H9 (cell line): ENCODE results near the gene FREM2. TPM values are rescaled to one million over a fixed set of nuclear protein-coding genes. Genes with fewer than 3 reads are reported as not detected.

Experiments used
- DNase-seq: peaks from one replicate; pipeline ENCODE4 v3.0.0-alpha.2; 2017
- H2AFZ ChIP-seq: one replicate; pipeline ENCODE4 v1.6.1; 2013; ENCODE audit warnings: mild to moderate bottlenecking, low read length, control low read depth, moderate library complexity
- H2AK5ac ChIP-seq: 2 replicates; pipeline ENCODE4 v1.6.1; 2013; ENCODE audit warnings: low read length, control low read depth, mixed read lengths; ENCODE audit not compliant: insufficient read length
- H2BK120ac ChIP-seq: one replicate; pipeline ENCODE4 v1.6.1; 2013; ENCODE audit warnings: low read depth, mild to moderate bottlenecking, low read length, control low read depth, inconsistent platforms; ENCODE audit not compliant: poor library complexity, severe bottlenecking
- H2BK12ac ChIP-seq: 2 replicates; pipeline ENCODE4 v1.6.1; 2013; ENCODE audit warnings: low read length, control low read depth, mixed read lengths, low read depth; ENCODE audit not compliant: insufficient read length
- H2BK15ac ChIP-seq: 2 replicates; pipeline ENCODE4 v1.6.1; 2013; ENCODE audit warnings: low read depth, low read length, control low read depth
- H2BK20ac ChIP-seq: one replicate; pipeline ENCODE4 v1.6.1; 2013; ENCODE audit warnings: low read depth, mild to moderate bottlenecking, low read length, control low read depth, inconsistent platforms; ENCODE audit not compliant: poor library complexity, severe bottlenecking
- H2BK5ac ChIP-seq: 2 replicates; pipeline ENCODE4 v1.6.1; 2013; ENCODE audit warnings: low read length, control low read depth, mixed read lengths; ENCODE audit not compliant: insufficient read length
- H3K14ac ChIP-seq: 2 replicates; pipeline ENCODE4 v1.6.1; 2013; ENCODE audit warnings: low read length, control low read depth; ENCODE audit not compliant: insufficient read depth
- H3K18ac ChIP-seq: 2 replicates; pipeline ENCODE4 v1.6.1; 2013; ENCODE audit warnings: low read depth, mild to moderate bottlenecking, mixed read lengths, low read length, control low read depth; ENCODE audit not compliant: insufficient read length
- H3K23ac ChIP-seq: 2 replicates; pipeline ENCODE4 v1.6.1; 2013; ENCODE audit warnings: low read length, control low read depth, mixed read lengths, low read depth; ENCODE audit not compliant: insufficient read length
- H3K23me2 ChIP-seq: 2 replicates; pipeline ENCODE4 v1.6.1; 2013; ENCODE audit warnings: low read depth, mild to moderate bottlenecking, mixed read lengths, low read length, control low read depth; ENCODE audit not compliant: insufficient read length, poor library complexity, severe bottlenecking
- H3K27ac ChIP-seq: 2 replicates; pipeline ENCODE4 v1.5.1; 2013; ENCODE audit warnings: low read length, control low read depth, mixed read lengths, low read depth; ENCODE audit not compliant: insufficient read length
- H3K27me3 ChIP-seq: 2 replicates; pipeline ENCODE4 v1.6.1; 2013; ENCODE audit warnings: low read length, control low read depth, inconsistent platforms; ENCODE audit not compliant: insufficient read depth
- H3K4ac ChIP-seq: 2 replicates; pipeline ENCODE4 v1.6.1; 2013; ENCODE audit warnings: low read depth, mild to moderate bottlenecking, control low read depth, inconsistent platforms, low read length, moderate library complexity
- H3K4me1 ChIP-seq: 2 replicates; pipeline ENCODE4 v1.6.1; 2013; ENCODE audit warnings: low read length, control low read depth, inconsistent platforms; ENCODE audit not compliant: insufficient read depth
- H3K4me2 ChIP-seq: 2 replicates; pipeline ENCODE4 v1.6.1; 2013; ENCODE audit warnings: low read length, control low read depth, mixed read lengths; ENCODE audit not compliant: insufficient read length, insufficient read depth
- H3K56ac ChIP-seq: 2 replicates; pipeline ENCODE4 v1.6.1; 2013; ENCODE audit warnings: low read depth, mild to moderate bottlenecking, mixed read lengths, low read length, control low read depth; ENCODE audit not compliant: insufficient read length
- H3K79me1 ChIP-seq: 2 replicates; pipeline ENCODE4 v1.6.1; 2013; ENCODE audit warnings: low read depth, mild to moderate bottlenecking, moderate library complexity, low read length, control low read depth, inconsistent platforms; ENCODE audit not compliant: insufficient read depth, poor library complexity, severe bottlenecking
- H3K79me2 ChIP-seq: 2 replicates; pipeline ENCODE4 v1.6.1; 2013; ENCODE audit warnings: low read length, control low read depth, inconsistent platforms; ENCODE audit not compliant: insufficient read depth
- H3K9ac ChIP-seq: 2 replicates; pipeline ENCODE4 v1.6.1; 2013; ENCODE audit warnings: low read length, control low read depth, mixed read lengths; ENCODE audit not compliant: insufficient read length; ENCODE audit errors: extremely low read depth
- H3K9me3 ChIP-seq: one replicate; pipeline ENCODE4 v1.6.1; 2013; ENCODE audit warnings: low read depth, low read length, inconsistent platforms; ENCODE audit not compliant: control insufficient read depth
- H3T11ph ChIP-seq: one replicate; pipeline ENCODE4 v1.6.1; 2013; ENCODE audit warnings: mild to moderate bottlenecking, low read length, control low read depth, inconsistent platforms
- H4K20me1 ChIP-seq: one replicate; pipeline ENCODE4 v1.6.1; 2013; ENCODE audit not compliant: control insufficient read depth, insufficient read length, insufficient read depth
- H4K5ac ChIP-seq: 2 replicates; pipeline ENCODE4 v1.6.1; 2013; ENCODE audit warnings: low read depth, mild to moderate bottlenecking, mixed read lengths, low read length, control low read depth; ENCODE audit not compliant: insufficient read length
- H4K8ac ChIP-seq: replicated peaks from 2 replicates; pipeline ENCODE4 v1.6.1; 2013; ENCODE audit warnings: low read length, control low read depth, mixed read lengths, low read depth; ENCODE audit not compliant: insufficient read length
- H4K91ac ChIP-seq: 2 replicates; pipeline ENCODE4 v1.6.1; 2013; ENCODE audit warnings: low read depth, mild to moderate bottlenecking, moderate library complexity, mixed read lengths, low read length, control low read depth; ENCODE audit not compliant: insufficient read length
- H3K27ac Mint-ChIP-seq, 3 experiments: 2 replicates in 2 of 3; 3 replicates in 1 of 3; pipeline ENCODE4 v1.8.0; 2020 to 2021; ENCODE audit warnings: mixed read lengths in 3 of 3, mild to moderate bottlenecking in 1 of 3, moderate library complexity in 1 of 3
- H3K27me3 Mint-ChIP-seq: 2 replicates; pipeline ENCODE4 v1.8.0; 2021; ENCODE audit warnings: low read depth, mild to moderate bottlenecking, moderate library complexity, mixed read lengths
- H3K36me3 Mint-ChIP-seq, 3 experiments: 2 replicates in 2 of 3; 3 replicates in 1 of 3; pipeline ENCODE4 v1.8.0; 2020 to 2021; ENCODE audit warnings: low read depth in 3 of 3, mixed read lengths in 3 of 3; ENCODE audit not compliant: insufficient read depth in 1 of 3
- H3K4me1 Mint-ChIP-seq, 2 experiments: 2 replicates each; pipeline ENCODE4 v1.8.0; 2020; ENCODE audit warnings: mixed read lengths in 2 of 2
- H3K4me3 Mint-ChIP-seq, 2 experiments: 2 replicates in 1 of 2; 3 replicates in 1 of 2; pipeline ENCODE4 v1.8.0; 2020 to 2021; ENCODE audit warnings: mild to moderate bottlenecking in 2 of 2, mixed read lengths in 2 of 2, moderate library complexity in 1 of 2
- H3K9me3 Mint-ChIP-seq, 2 experiments: 2 replicates in 1 of 2; 3 replicates in 1 of 2; pipeline ENCODE4 v1.8.0; 2020; ENCODE audit warnings: mild to moderate bottlenecking in 2 of 2, mixed read lengths in 2 of 2, moderate library complexity in 1 of 2
- WGBS: extraction: QIAGEN DNeasy Blood & Tissue Kit; methylation state at CpG from one replicate; pipeline ENCODE4 v1.1.7; 2013; ENCODE audit warnings: missing lambda C conversion rate, low lambda C conversion rate, mixed read lengths; ENCODE audit not compliant: insufficient read length; ENCODE audit errors: extremely low coverage; 5-methylcytosine and 5-hydroxymethylcytosine counted together
- total RNA-seq: library from RNA; stranded (reverse); gene quantifications from 2 replicates; pipeline ENCODE4 v1.2.1, GENCODE V29; 2021
- TF ChIP-seq, protein P1 (sequence below): fragments of 200-600 bp; sonication (generic); conservative IDR thresholded peaks from 3 replicates; pipeline ENCODE4 v1.8.0; 2021; ENCODE audit warnings: antibody characterized with exemption, mild to moderate bottlenecking

FREM2 gene
- total RNA-seq, 1 experiment from 2014 or later, result 16.0 TPM

DNA sequence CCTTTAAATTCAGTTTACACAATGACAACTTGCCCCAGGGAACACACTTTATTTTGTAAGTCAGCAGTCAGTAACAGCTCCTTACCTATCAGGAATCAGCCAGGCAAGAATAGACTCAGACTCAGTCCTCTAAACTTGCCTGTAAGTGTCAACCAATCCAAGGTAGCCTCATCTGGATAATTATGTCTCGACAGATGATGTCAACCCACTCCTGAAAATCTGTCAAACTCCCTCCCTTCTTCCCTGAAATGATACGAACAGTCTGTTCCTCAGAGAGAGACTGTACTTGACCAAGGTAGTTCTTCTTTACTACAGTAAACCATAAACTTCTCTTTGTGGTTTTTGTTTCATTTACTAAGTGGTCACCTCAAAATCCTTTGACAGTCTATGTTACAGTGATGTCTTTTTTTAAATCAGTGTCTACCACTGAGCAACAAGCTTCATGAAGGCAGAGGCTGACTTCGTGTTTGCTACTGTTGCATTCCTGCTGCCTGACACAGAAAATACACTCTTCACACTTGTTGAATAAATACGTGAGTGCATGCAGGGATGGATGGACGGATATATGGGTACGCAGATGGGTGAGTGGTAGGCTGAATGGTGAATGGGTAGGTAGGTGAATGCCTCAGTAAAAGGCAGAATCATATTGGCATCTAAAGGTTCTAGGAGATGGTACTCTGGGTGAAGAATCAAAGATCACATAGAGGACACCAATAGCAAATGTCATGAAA lies 17.5 kb upstream of the FREM2 start:
- Mint-ChIP-seq H3K9me3 (no peaks in the 10 kb centered on the region), H3K4me3 (no peak overlapping the region), H3K27me3 (no peaks in the 10 kb centered on the region), H3K27ac (no peak overlapping the region), H3K36me3 (no peaks in the 10 kb centered on the region), H3K4me1 (peaks cover 5 to 8% of the 10 kb centered on the region in 2 experiments)
- no peak overlapping the region for H2AK5ac ChIP-seq
- no peaks in the 10 kb centered on the region for H3K9me3 ChIP-seq
- H2BK120ac ChIP-seq, result no peak overlapping the region
- no peaks in the 10 kb centered on the region for H4K20me1 ChIP-seq
- no CpG with 5 or more reads among the region's 6 CpGs for WGBS
- no peaks in the 10 kb centered on the region for H3K23me2 ChIP-seq
- no peak overlapping the region for H2BK20ac ChIP-seq
- H3K79me2 ChIP-seq, result no peaks in the 10 kb centered on the region
- H4K8ac ChIP-seq, result no peak overlapping the region
- no peak overlapping the region for H3K4me2 ChIP-seq
- TF ChIP-seq, protein P1, sequence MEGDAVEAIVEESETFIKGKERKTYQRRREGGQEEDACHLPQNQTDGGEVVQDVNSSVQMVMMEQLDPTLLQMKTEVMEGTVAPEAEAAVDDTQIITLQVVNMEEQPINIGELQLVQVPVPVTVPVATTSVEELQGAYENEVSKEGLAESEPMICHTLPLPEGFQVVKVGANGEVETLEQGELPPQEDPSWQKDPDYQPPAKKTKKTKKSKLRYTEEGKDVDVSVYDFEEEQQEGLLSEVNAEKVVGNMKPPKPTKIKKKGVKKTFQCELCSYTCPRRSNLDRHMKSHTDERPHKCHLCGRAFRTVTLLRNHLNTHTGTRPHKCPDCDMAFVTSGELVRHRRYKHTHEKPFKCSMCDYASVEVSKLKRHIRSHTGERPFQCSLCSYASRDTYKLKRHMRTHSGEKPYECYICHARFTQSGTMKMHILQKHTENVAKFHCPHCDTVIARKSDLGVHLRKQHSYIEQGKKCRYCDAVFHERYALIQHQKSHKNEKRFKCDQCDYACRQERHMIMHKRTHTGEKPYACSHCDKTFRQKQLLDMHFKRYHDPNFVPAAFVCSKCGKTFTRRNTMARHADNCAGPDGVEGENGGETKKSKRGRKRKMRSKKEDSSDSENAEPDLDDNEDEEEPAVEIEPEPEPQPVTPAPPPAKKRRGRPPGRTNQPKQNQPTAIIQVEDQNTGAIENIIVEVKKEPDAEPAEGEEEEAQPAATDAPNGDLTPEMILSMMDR, result no peak
- H3K9ac ChIP-seq, result no peak overlapping the region
- no peak overlapping the region for H4K91ac ChIP-seq
- H3T11ph ChIP-seq, result no peak overlapping the region
- H3K4me1 ChIP-seq, result no peaks in the 10 kb centered on the region; the same call in 1 of the 2 replicates
- H4K5ac ChIP-seq, result no peak overlapping the region
- H2BK12ac ChIP-seq, result no peak overlapping the region
- H3K27me3 ChIP-seq, result no peaks in the 10 kb centered on the region
- no peak overlapping the region for H3K14ac ChIP-seq
- H3K18ac ChIP-seq, result no peak overlapping the region
- H3K4ac ChIP-seq, result no peak overlapping the region
- no peak overlapping the region for H2BK15ac ChIP-seq
- no peak overlapping the region for H3K56ac ChIP-seq
- H3K23ac ChIP-seq, result no peak overlapping the region
- no peak overlapping the region for H2AFZ ChIP-seq
- no peak overlapping the region for H3K27ac ChIP-seq
- no peak overlapping the region for H2BK5ac ChIP-seq
- no peaks in the 10 kb centered on the region for H3K79me1 ChIP-seq
- DNase-seq, result no peak
